ENCODE results near the gene NFATC1.

NFATC1 gene

GRCh38 chr18:79493211-79493800 is 97.6 kb downstream of the NFATC1 start:
- Histone ChIP-seq H3K9me3 (ENCODE audit: control insufficient read depth, insufficient read depth, low read length) (no peaks in the 10 kb centered on the region), H3K36me3 (ENCODE audit: control insufficient read depth, insufficient read depth, low read length) (no peaks in the 10 kb centered on the region), H3K27me3 (ENCODE audit: control insufficient read depth, insufficient read depth, low read length) (no peaks in the 10 kb centered on the region), H3K4me1 (ENCODE audit: control insufficient read depth, insufficient read depth, low read length) (no peaks in the 10 kb centered on the region), H3K9ac (ENCODE audit: low read depth, low read length) (no peak overlapping the region), H3K4me3 (ENCODE audit: low read depth, low read length) (no peak overlapping the region)

GRCh38 chr18:79493801-79494211 is 98.1 kb downstream of the NFATC1 start:
- Histone ChIP-seq H3K36me3 (ENCODE audit: control insufficient read depth, insufficient read depth, low read length) (no peaks in the 10 kb centered on the region), H3K4me1 (ENCODE audit: control insufficient read depth, insufficient read depth, low read length) (no peaks in the 10 kb centered on the region), H3K9ac (ENCODE audit: low read depth, low read length) (no peak overlapping the region), H3K4me3 (ENCODE audit: low read depth, low read length) (no peak overlapping the region), H3K27me3 (ENCODE audit: control insufficient read depth, insufficient read depth, low read length) (no peaks in the 10 kb centered on the region), H3K9me3 (ENCODE audit: control insufficient read depth, insufficient read depth, low read length) (no peaks in the 10 kb centered on the region)

- Histone ChIP-seq H3K9ac (ENCODE audit: low read depth, low read length) (no peak overlapping the region), H3K4me1 (ENCODE audit: control insufficient read depth, insufficient read depth, low read length) (no peaks in the 10 kb centered on the region), H3K27me3 (ENCODE audit: control insufficient read depth, insufficient read depth, low read length) (no peaks in the 10 kb centered on the region), H3K36me3 (ENCODE audit: control insufficient read depth, insufficient read depth, low read length) (no peaks in the 10 kb centered on the region), H3K4me3 (ENCODE audit: low read depth, low read length) (no peak overlapping the region), H3K9me3 (ENCODE audit: control insufficient read depth, insufficient read depth, low read length) (no peaks in the 10 kb centered on the region)
Measured at GRCh38 chr18:79494936-79495335, 99.2 kb downstream of the NFATC1 start.

GRCh38 chr18:79495591-79496071 is 99.9 kb downstream of the NFATC1 start:
- no peak overlapping the region for H3K4me3 ChIP-seq (ENCODE audit: low read depth, low read length)
- no peaks in the 10 kb centered on the region for H3K4me1 ChIP-seq (ENCODE audit: control insufficient read depth, insufficient read depth, low read length)
- H3K36me3 ChIP-seq (ENCODE audit: control insufficient read depth, insufficient read depth, low read length), result no peaks in the 10 kb centered on the region
- H3K9me3 ChIP-seq (ENCODE audit: control insufficient read depth, insufficient read depth, low read length), result no peaks in the 10 kb centered on the region
- no peak overlapping the region for H3K9ac ChIP-seq (ENCODE audit: low read depth, low read length)
- no peaks in the 10 kb centered on the region for H3K27me3 ChIP-seq (ENCODE audit: control insufficient read depth, insufficient read depth, low read length)

DNA sequence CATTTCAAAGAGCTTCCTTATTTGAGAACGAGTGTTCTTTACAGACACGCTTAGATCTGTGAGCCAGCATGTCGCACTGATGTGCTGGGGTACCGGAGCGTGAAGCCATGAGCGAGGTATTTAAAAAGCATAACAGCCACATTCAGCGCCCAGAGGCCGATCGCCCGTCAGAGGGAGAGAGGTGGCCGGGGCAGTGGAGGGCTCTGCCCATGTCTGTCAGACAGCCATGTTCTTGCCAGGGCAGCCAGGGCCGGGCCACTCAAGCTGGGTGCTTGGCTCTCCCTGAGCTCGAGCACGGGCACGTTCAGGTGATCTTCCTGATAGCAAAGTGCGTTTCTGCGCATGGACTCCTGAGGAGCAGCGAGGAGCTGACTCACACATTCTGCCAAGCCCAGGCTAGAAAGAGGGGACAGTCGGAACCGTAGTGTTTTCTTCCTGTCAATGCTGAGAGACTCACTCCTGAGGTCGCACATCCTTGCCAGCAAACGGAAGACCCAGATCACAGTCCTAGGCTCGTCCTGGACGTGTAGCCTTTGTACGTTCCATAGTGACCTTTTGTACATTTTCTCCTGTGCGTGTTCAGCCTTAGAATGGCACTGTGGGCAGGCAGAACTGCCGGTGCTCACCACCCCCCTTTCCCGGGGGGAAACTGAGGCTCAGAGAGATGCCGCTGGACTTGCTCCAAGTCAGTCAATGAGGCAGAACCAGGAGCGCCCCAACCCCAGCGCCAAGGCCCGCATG is 100.7 kb downstream of the NFATC1 start:
- Histone ChIP-seq H3K27me3 (ENCODE audit: control insufficient read depth, insufficient read depth, low read length) (no peaks in the 10 kb centered on the region), H3K36me3 (ENCODE audit: control insufficient read depth, insufficient read depth, low read length) (no peaks in the 10 kb centered on the region), H3K9me3 (ENCODE audit: control insufficient read depth, insufficient read depth, low read length) (no peaks in the 10 kb centered on the region), H3K4me1 (ENCODE audit: control insufficient read depth, insufficient read depth, low read length) (no peaks in the 10 kb centered on the region), H3K4me3 (ENCODE audit: low read depth, low read length) (no peak overlapping the region), H3K9ac (ENCODE audit: low read depth, low read length) (no peak overlapping the region)

DNA sequence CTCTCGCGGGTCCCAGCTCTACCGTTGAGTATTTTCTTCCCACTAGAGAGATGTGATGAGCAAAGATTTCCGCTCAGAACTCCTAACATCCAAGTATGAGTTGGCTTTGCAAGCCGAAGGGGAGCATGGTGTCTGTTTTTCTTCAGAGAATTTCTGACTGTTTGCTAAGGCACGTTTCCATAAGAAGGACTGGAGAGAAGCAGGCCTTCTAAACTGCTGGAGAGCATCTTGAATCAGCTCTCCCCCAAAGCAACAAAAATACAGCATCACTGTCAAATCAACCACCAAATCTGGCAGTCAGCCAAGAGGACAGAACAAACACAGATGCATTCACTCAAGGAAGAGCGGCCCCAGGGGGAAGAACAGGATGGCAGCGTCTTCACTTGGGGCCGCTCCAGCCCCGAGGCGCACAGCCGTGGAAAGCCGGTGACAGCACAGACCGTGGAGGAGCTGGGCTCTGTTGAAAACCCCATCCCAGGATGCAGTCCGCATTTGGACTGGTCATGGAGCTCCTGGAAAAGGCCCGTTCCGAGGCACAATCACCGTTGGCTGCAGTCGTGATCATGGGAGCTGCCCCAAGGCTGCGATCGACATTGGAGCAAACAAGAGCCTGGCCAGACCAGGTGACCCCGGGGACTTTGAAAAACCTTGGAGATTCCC is 101.4 kb downstream of the NFATC1 start:
- H3K36me3 ChIP-seq (ENCODE audit: control insufficient read depth, insufficient read depth, low read length), result no peaks in the 10 kb centered on the region
- no peak overlapping the region for H3K4me3 ChIP-seq (ENCODE audit: low read depth, low read length)
- no peaks in the 10 kb centered on the region for H3K27me3 ChIP-seq (ENCODE audit: control insufficient read depth, insufficient read depth, low read length)
- H3K9ac ChIP-seq (ENCODE audit: low read depth, low read length), result no peak overlapping the region
- no peaks in the 10 kb centered on the region for H3K4me1 ChIP-seq (ENCODE audit: control insufficient read depth, insufficient read depth, low read length)
- no peaks in the 10 kb centered on the region for H3K9me3 ChIP-seq (ENCODE audit: control insufficient read depth, insufficient read depth, low read length)

DNA sequence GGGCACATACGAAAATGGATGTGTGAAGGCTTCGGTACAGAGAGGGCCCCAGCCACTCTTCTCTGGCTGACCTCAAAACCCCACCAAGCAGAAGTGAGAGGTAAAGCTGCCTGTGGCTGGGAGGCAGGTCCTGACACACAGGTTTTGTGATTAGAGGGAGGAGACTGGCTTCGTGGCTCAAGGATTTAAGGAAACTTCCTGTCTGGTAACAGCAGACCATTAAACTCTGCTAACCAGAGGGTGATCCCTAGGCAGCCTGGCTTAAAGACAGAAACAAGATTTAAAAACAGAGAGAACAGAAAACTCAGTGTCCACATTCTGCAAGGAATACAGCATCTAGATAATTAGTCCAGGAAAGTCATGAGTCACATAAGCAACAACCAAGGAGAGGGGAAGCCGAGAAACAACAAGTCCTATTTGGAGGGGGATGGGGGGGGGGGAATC is 101.9 kb downstream of the NFATC1 start:
- Histone ChIP-seq H3K27me3 (ENCODE audit: control insufficient read depth, insufficient read depth, low read length) (no peaks in the 10 kb centered on the region), H3K4me3 (ENCODE audit: low read depth, low read length) (no peak overlapping the region), H3K36me3 (ENCODE audit: control insufficient read depth, insufficient read depth, low read length) (no peaks in the 10 kb centered on the region), H3K4me1 (ENCODE audit: control insufficient read depth, insufficient read depth, low read length) (no peaks in the 10 kb centered on the region), H3K9me3 (ENCODE audit: control insufficient read depth, insufficient read depth, low read length) (no peaks in the 10 kb centered on the region), H3K9ac (ENCODE audit: low read depth, low read length) (no peak overlapping the region)

GRCh38 chr18:79498662-79499061 is 102.9 kb downstream of the NFATC1 start:
- Histone ChIP-seq H3K4me1 (ENCODE audit: control insufficient read depth, insufficient read depth, low read length) (no peaks in the 10 kb centered on the region), H3K9me3 (ENCODE audit: control insufficient read depth, insufficient read depth, low read length) (no peaks in the 10 kb centered on the region), H3K36me3 (ENCODE audit: control insufficient read depth, insufficient read depth, low read length) (no peaks in the 10 kb centered on the region)

DNA sequence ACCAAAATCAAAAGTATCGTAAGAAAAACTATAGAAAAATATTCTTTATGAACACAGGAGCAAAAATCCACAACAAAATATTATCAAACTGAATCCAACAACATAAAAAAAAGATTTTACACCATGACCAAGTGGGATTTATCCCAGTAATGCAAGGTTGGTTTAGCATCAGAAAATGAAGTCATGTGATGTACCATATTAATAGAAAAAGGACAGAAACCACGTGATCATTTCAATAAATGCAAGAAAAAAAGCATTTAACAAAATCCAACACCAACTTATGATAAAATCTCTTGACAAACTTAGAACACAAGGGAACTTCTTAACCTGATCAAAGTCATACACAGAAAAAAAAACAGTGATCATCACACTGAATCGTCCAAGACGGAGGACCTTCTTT is 105.3 kb downstream of the NFATC1 start:
- Histone ChIP-seq H3K9ac (ENCODE audit: low read depth, low read length) (no peak overlapping the region), H3K9me3 (ENCODE audit: control insufficient read depth, insufficient read depth, low read length) (no peaks in the 10 kb centered on the region), H3K4me3 (ENCODE audit: low read depth, low read length) (no peak overlapping the region), H3K36me3 (ENCODE audit: control insufficient read depth, insufficient read depth, low read length) (no peaks in the 10 kb centered on the region), H3K4me1 (ENCODE audit: control insufficient read depth, insufficient read depth, low read length) (no peaks in the 10 kb centered on the region), H3K27me3 (ENCODE audit: control insufficient read depth, insufficient read depth, low read length) (no peaks in the 10 kb centered on the region)

More at GRCh38 chr18:79498662-79499061, 102.9 kb downstream of the NFATC1 start:
- Histone ChIP-seq H3K9ac (ENCODE audit: low read depth, low read length) (no peak overlapping the region), H3K27me3 (ENCODE audit: control insufficient read depth, insufficient read depth, low read length) (no peaks in the 10 kb centered on the region), H3K4me3 (ENCODE audit: low read depth, low read length) (no peak overlapping the region)

- H3K27me3 ChIP-seq (ENCODE audit: control insufficient read depth, insufficient read depth, low read length), result no peaks in the 10 kb centered on the region
- no peak overlapping the region for H3K9ac ChIP-seq (ENCODE audit: low read depth, low read length)
- no peaks in the 10 kb centered on the region for H3K36me3 ChIP-seq (ENCODE audit: control insufficient read depth, insufficient read depth, low read length)
- no peaks in the 10 kb centered on the region for H3K9me3 ChIP-seq (ENCODE audit: control insufficient read depth, insufficient read depth, low read length)
- no peaks in the 10 kb centered on the region for H3K4me1 ChIP-seq (ENCODE audit: control insufficient read depth, insufficient read depth, low read length)
- no peak overlapping the region for H3K4me3 ChIP-seq (ENCODE audit: low read depth, low read length)
Measured at GRCh38 chr18:79502782-79503181, 107.1 kb downstream of the NFATC1 start.

DNA sequence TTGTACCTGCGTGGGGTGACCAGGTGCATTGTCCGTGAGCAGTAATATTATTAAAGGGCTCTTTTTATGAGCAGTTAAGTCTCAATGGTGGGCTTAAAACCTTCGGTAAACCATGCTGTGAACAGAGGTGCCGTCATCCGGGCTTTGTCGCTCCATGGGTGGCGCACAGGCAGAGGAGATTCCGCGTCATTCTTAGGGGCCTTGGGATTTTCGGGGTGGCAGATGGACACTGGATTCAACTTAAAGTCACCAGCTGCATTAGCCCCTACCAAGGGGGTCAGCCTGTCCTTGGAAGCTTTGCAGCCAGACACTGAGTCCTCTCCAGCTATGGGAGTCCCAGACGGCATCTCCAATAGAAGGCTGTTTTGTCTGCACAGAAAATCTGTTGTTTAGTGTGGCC is 107.7 kb downstream of the NFATC1 start:
- Histone ChIP-seq H3K36me3 (ENCODE audit: control insufficient read depth, insufficient read depth, low read length) (no peaks in the 10 kb centered on the region), H3K27me3 (ENCODE audit: control insufficient read depth, insufficient read depth, low read length) (no peaks in the 10 kb centered on the region), H3K4me3 (ENCODE audit: low read depth, low read length) (no peak overlapping the region), H3K4me1 (ENCODE audit: control insufficient read depth, insufficient read depth, low read length) (no peaks in the 10 kb centered on the region), H3K9me3 (ENCODE audit: control insufficient read depth, insufficient read depth, low read length) (no peaks in the 10 kb centered on the region), H3K9ac (ENCODE audit: low read depth, low read length) (no peak overlapping the region)

DNA sequence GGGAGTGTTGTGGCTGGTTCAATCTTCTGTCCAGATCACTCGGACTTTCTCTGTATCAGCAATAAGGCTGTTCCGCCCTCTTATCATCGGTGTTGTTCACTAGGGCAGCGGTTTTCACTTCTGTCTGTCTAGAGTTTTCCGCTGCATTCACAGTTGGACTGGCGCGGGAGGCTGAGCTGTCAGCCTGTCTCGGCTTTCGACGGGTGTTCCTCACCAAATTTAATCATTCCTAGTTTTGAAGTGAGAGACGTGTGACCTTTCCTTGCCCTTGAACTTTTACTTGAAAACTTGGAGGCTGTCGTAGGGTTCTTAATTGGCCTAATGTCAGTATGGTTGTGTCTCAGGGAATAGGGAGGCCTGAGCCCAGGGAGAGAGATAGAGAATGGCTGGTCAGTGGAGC is 108.3 kb downstream of the NFATC1 start:
- Histone ChIP-seq H3K4me3 (ENCODE audit: low read depth, low read length) (no peak overlapping the region), H3K9ac (ENCODE audit: low read depth, low read length) (no peak overlapping the region), H3K4me1 (ENCODE audit: control insufficient read depth, insufficient read depth, low read length) (no peaks in the 10 kb centered on the region), H3K36me3 (ENCODE audit: control insufficient read depth, insufficient read depth, low read length) (no peaks in the 10 kb centered on the region), H3K27me3 (ENCODE audit: control insufficient read depth, insufficient read depth, low read length) (no peaks in the 10 kb centered on the region), H3K9me3 (ENCODE audit: control insufficient read depth, insufficient read depth, low read length) (no peaks in the 10 kb centered on the region)

All from iPS-15b (cell line).